ENCODE data around the gene FABP6. TPM values are rescaled to one million over a fixed set of nuclear protein-coding genes. Genes with fewer than 3 reads are reported as not detected.

FABP6 gene, protein sequence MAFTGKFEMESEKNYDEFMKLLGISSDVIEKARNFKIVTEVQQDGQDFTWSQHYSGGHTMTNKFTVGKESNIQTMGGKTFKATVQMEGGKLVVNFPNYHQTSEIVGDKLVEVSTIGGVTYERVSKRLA
- not detected in 2 replicates for total RNA-seq

GRCh38 chr5:160229190-160229742, at the start of gene FABP6:
Gene FABP6, plus strand, starts transcription at chr5:160229506. Its CDS starts 52 bp downstream, at chr5:160229558.

Other genes starting within 250 kb of the FABP6 start
- gene TTC1, start 220.4 kb upstream of the FABP6 start, total RNA-seq, result 52.9 and 53.9 TPM in 2 replicates
- 19.1 and 28.6 TPM in 2 replicates for gene PWWP2A, start 110.1 kb upstream of the FABP6 start, total RNA-seq
- gene CCNJL, start 83.1 kb downstream of the FABP6 start, total RNA-seq, result 4.9 and 5.6 TPM in 2 replicates
- 0.07 and 0.20 TPM in 2 replicates for gene C1QTNF2, start 141.1 kb downstream of the FABP6 start, total RNA-seq
- gene FAM200C, start 170.5 kb downstream of the FABP6 start, total RNA-seq, result 2.3 and 4.3 TPM in 2 replicates
- 34.7 and 41.4 TPM in 2 replicates for gene SLU7, start 189.6 kb downstream of the FABP6 start, total RNA-seq
- gene PTTG1, start 192.3 kb downstream of the FABP6 start, total RNA-seq, result 204 and 249 TPM in 2 replicates

Data from mammary microvascular endothelial cell (primary cell).